ENCODE data around the gene NTM. TPM values are rescaled to one million over a fixed set of nuclear protein-coding genes. Genes with fewer than 3 reads are reported as not detected.

The NTM gene
- total RNA-seq, 1 experiment from 2014 or later = 0.73 TPM

- H3K4me1 Mint-ChIP-seq (ENCODE audit: low read depth, unreplicated experiment) = no peaks in the 10 kb centered on the region
Observed at GRCh38 chr11:131458421-131458820, 88.0 kb downstream of the NTM start.

GRCh38 chr11:131460931-131461330 is 90.5 kb downstream of the NTM start:
- ChIA-PET CTCF (no interaction called here), POLR2A (no interaction called here)
- H3K4me3 Mint-ChIP-seq (ENCODE audit: unreplicated experiment) = no peak overlapping the region
- no peaks in the 10 kb centered on the region for H3K36me3 Mint-ChIP-seq (ENCODE audit: insufficient read depth, unreplicated experiment)
- H3K4me1 Mint-ChIP-seq (ENCODE audit: low read depth, unreplicated experiment) = no peaks in the 10 kb centered on the region
- no peak for TF ChIP-seq CTCF (IDR thresholded peaks at IDR 0.05; ENCODE audit: insufficient read depth in 1 of 2, low read depth in 1 of 2, low read length in 1 of 2, severe bottlenecking in 1 of 2, unreplicated experiment in 1 of 2)
- H3K27me3 Mint-ChIP-seq (ENCODE audit: insufficient read depth, unreplicated experiment) = peaks cover 30% of the 10 kb centered on the region
- no peaks in the 10 kb centered on the region for H3K4me1 ChIP-seq
- no peaks in the 10 kb centered on the region for H3K36me3 ChIP-seq (ENCODE audit: control insufficient read depth, insufficient read depth, low read length)
- no peak overlapping the region for H3K4me3 ChIP-seq (ENCODE audit: low read depth, low read length)
- intact Hi-C loops (cut with micrococcal nuclease; ENCODE audit: unreplicated experiment) = loop anchor here (10.0 kb wide), 1 partner anchor 214 kb away; no protein-coding TSS in a partner anchor
- no peaks in the 10 kb centered on the region for H3K9me3 ChIP-seq
- no peaks in the 10 kb centered on the region for H3K9me3 Mint-ChIP-seq (ENCODE audit: unreplicated experiment)
- no peaks in the 10 kb centered on the region; the same call in 1 of the 2 replicates for H3K27me3 ChIP-seq (replicated peaks; ENCODE audit: control insufficient read depth, insufficient read depth, low read length)
- DNase-seq = no peak
- no TSS peak for BruUV-seq (replicated peaks)
- no peak overlapping the region for H3K27ac Mint-ChIP-seq (ENCODE audit: unreplicated experiment)

More at GRCh38 chr11:131458421-131458820, 88.0 kb downstream of the NTM start:
- Mint-ChIP-seq H3K27ac (ENCODE audit: unreplicated experiment) (no peak overlapping the region), H3K36me3 (ENCODE audit: insufficient read depth, unreplicated experiment) (no peaks in the 10 kb centered on the region), H3K27me3 (ENCODE audit: insufficient read depth, unreplicated experiment) (peaks cover 31% of the 10 kb centered on the region), H3K9me3 (ENCODE audit: unreplicated experiment) (no peaks in the 10 kb centered on the region), H3K4me3 (ENCODE audit: unreplicated experiment) (no peak overlapping the region)
- H3K4me3 ChIP-seq (ENCODE audit: low read depth, low read length) = no peak overlapping the region
- H3K27me3 ChIP-seq (replicated peaks; ENCODE audit: control insufficient read depth, insufficient read depth, low read length) = no peaks in the 10 kb centered on the region; the same call in 1 of the 2 replicates
- CTCF ChIA-PET = no interaction called here
- no peaks in the 10 kb centered on the region for H3K9me3 ChIP-seq
- DNase-seq = no peak
- no peak for TF ChIP-seq CTCF (IDR thresholded peaks at IDR 0.05; ENCODE audit: insufficient read depth in 1 of 2, low read depth in 1 of 2, low read length in 1 of 2, severe bottlenecking in 1 of 2, unreplicated experiment in 1 of 2)
- no TSS peak for BruUV-seq (replicated peaks)
- no peaks in the 10 kb centered on the region for H3K36me3 ChIP-seq (ENCODE audit: control insufficient read depth, insufficient read depth, low read length)
- intact Hi-C loops (cut with micrococcal nuclease; ENCODE audit: unreplicated experiment) = no loop called here
- POLR2A ChIA-PET = no interaction called here
- H3K4me1 ChIP-seq = no peaks in the 10 kb centered on the region

GRCh38 chr11:131462622-131463021 is 92.2 kb downstream of the NTM start:
- H3K27ac Mint-ChIP-seq (ENCODE audit: unreplicated experiment) = no peak overlapping the region

More at GRCh38 chr11:131462622-131463021, 92.2 kb downstream of the NTM start:
- no peaks in the 10 kb centered on the region for H3K9me3 ChIP-seq
- H3K4me3 Mint-ChIP-seq (ENCODE audit: unreplicated experiment) = no peak overlapping the region
- H3K36me3 Mint-ChIP-seq (ENCODE audit: insufficient read depth, unreplicated experiment) = no peaks in the 10 kb centered on the region
- intact Hi-C loops (cut with micrococcal nuclease; ENCODE audit: unreplicated experiment) = loop anchor here (10.0 kb wide), 1 partner anchor 212 kb away; no protein-coding TSS in a partner anchor
- peaks cover 21% of the 10 kb centered on the region for H3K27me3 Mint-ChIP-seq (ENCODE audit: insufficient read depth, unreplicated experiment)
- H3K27me3 ChIP-seq (replicated peaks; ENCODE audit: control insufficient read depth, insufficient read depth, low read length) = no peaks in the 10 kb centered on the region; the same call in 1 of the 2 replicates
- H3K4me3 ChIP-seq (ENCODE audit: low read depth, low read length) = no peak overlapping the region
- no TSS peak for BruUV-seq (replicated peaks)
- H3K4me1 ChIP-seq = no peaks in the 10 kb centered on the region
- H3K9me3 Mint-ChIP-seq (ENCODE audit: unreplicated experiment) = no peaks in the 10 kb centered on the region
- ChIA-PET CTCF (no interaction called here), POLR2A (no interaction called here)
- H3K4me1 Mint-ChIP-seq (ENCODE audit: low read depth, unreplicated experiment) = no peaks in the 10 kb centered on the region
- no peaks in the 10 kb centered on the region for H3K36me3 ChIP-seq (ENCODE audit: control insufficient read depth, insufficient read depth, low read length)
- TF ChIP-seq CTCF (IDR thresholded peaks at IDR 0.05; ENCODE audit: insufficient read depth in 1 of 2, low read depth in 1 of 2, low read length in 1 of 2, severe bottlenecking in 1 of 2, unreplicated experiment in 1 of 2) = no peak
- DNase-seq = no peak

All from Caco-2 (cell line).